ENCODE measurements around the gene SEMA4D.

The SEMA4D gene

DNA sequence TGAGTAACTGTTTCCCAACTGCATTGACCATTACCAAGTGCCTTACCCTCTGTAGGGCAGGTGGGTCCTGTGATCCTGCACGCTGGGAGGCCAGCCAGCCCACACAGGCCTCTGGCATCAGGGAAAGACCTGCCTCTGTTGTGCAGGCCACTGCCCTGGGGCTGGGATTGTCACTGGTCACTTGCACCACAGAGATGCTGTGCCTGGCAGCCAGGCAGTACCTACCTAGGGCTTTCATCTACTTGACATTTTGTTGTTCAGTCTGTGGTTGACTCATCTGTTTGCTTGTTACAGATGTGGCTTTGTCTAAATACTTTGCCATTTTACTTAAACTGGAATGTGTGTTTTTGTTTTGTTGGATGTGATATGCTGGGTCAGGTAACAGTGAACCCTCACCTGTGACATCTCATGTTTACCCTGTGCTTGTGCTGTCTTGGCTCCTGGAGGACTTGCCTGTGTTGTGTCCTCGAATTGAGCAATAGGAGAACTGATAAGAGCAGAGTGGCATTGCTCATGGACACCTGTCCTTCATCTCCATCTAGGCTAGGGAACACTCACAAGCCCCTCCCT lies 146.8 kb downstream of the SEMA4D start:
- TF ChIP-seq, protein P1, sequence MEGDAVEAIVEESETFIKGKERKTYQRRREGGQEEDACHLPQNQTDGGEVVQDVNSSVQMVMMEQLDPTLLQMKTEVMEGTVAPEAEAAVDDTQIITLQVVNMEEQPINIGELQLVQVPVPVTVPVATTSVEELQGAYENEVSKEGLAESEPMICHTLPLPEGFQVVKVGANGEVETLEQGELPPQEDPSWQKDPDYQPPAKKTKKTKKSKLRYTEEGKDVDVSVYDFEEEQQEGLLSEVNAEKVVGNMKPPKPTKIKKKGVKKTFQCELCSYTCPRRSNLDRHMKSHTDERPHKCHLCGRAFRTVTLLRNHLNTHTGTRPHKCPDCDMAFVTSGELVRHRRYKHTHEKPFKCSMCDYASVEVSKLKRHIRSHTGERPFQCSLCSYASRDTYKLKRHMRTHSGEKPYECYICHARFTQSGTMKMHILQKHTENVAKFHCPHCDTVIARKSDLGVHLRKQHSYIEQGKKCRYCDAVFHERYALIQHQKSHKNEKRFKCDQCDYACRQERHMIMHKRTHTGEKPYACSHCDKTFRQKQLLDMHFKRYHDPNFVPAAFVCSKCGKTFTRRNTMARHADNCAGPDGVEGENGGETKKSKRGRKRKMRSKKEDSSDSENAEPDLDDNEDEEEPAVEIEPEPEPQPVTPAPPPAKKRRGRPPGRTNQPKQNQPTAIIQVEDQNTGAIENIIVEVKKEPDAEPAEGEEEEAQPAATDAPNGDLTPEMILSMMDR (IDR thresholded peaks at IDR 0.05), result no peak

DNA sequence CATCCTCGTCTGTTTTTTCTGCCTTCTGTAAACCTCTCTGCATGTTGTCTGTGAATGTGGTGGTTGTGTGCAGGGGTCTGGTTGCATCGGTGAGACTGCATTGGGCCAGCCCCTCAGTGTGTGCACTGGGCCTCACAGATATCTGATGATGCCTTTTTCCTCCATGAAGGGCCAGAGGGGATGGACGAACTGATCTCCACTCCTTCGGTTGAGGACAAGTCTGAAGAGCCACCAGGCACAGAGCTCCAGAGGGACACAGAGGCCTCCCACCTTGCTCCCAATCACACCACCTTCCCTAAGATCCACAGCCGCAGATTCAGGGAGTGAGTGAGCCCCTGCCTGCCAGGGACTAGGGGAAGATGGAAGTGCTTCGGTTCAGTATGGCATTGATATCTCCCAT lies 148.3 kb downstream of the SEMA4D start:
- TF ChIP-seq, protein P1 (IDR thresholded peaks at IDR 0.05), result no peak

DNA sequence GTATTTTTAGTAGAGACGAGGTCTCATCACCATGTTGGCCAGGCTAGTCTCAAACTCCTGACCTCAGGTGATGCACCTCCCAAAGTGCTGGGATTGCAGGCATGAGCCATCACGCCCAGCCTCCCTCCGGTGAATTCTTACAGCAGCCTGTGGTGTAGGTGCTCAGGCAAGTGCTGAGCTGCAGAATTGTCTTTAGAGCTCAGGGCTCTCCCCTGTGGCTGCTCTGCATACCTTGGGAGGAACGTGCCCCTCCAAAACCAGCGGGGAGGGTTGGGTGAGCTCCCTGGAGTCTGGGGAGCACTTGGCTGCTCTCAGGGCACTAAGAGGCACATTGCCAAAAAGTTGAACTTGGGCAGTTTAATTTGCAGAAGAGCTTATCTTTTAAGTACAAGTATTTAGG lies 150.3 kb downstream of the SEMA4D start:
- TF ChIP-seq, protein P1 (IDR thresholded peaks at IDR 0.05), result no peak

DNA sequence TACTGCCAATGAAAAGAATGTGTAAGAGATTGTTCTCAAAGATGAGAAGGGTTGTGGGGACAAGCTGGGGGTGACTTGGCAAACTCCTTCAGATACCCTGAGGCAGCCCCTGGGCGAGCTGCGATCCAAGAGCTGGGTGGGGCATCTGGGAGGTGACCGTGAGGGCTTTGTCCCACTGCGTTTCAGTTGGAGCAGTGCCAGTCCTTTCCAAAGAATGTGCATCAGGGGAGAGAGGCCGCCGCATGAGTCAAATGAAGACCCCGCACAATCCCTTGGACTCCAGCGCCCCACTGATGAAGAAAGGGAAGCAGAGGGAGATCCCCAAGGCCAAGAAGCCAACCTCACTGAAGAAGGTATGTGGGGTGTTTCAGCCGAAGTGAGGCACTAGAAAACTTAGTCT lies 151.2 kb downstream of the SEMA4D start:
- TF ChIP-seq, protein P1 (IDR thresholded peaks at IDR 0.05), result no peak

DNA sequence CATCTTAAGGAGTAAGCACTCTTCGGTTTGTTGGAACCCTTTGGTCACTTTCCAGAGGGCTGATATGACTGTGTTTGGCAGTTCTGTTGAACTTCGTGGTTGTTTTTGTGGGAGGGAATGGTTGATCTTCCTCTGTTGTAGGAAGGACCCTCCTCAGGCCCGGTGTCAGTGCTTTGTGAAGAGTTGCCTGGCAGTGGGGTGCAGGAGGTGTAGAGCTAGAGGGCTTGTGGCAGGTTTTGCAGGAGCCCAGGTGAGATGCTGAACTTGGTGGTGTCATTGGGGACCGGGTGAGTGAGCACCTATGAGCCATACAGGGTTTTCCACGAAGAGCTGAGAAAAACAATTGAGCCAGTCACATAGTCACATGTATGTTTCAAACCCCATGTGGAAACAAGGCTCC lies 152.4 kb downstream of the SEMA4D start:
- TF ChIP-seq, protein P1 (IDR thresholded peaks at IDR 0.05), result no peak

DNA sequence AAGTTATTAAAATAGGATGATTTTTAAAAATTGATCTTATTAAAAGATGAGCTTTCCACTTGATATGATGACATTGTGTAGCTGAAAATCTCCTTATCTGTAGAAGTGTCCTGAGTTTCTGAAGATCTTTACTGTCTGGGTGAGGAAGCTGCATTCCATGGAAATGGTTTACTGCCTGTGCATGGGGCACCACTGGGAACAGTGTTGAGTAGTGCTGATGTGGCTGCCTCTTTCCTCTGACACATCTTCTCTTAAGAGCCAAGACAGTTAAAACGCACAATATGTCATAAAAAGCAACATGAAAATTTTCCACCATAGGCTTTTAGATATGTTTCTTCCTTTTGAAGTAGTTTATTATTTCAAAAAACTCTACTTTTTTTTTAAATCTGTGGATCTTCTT lies 155.0 kb downstream of the SEMA4D start:
- TF ChIP-seq, protein P1 (IDR thresholded peaks at IDR 0.05), result no peak

DNA sequence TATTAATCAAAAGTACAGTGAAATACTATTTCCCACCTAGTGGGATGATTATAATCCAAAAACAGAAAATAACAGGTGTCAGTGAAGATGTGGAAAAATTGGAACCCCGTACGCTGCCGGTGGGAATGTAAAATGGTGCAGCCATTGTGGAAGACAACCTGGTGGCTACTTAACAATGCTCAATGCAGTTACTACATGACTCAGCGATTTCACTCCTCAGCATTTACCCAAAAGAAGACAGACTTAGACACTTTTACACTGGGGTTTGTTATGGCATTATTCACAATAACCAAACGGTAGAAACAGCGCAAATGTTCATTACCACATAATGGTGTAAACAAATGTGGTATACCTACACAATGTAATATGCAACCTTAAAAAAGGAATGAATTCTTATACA lies 155.7 kb downstream of the SEMA4D start:
- TF ChIP-seq, protein P1 (IDR thresholded peaks at IDR 0.05), result no peak

DNA sequence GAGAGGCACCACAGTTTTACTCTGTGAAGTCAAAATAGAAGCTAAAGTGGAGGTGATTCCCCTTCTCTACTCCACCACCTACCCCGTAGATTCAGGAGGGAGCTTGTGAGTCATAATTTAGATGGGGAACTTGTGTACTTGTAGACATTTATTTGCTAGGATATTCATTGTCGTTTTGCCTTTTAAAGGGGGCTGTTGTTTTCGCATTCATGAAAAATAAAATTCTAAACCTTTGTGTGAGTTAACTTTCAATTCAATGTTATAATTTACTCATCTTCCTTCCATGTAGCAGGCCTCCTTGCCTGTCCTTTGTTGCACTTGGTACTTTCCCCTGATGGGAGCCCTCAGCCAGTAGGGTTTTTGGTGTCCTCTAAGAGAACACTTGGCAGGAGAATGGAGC lies 157.6 kb downstream of the SEMA4D start:
- TF ChIP-seq, protein P1 (IDR thresholded peaks at IDR 0.05), result no peak
